K562 (cell line): ENCODE data around the gene SLC35F2. TPM values are rescaled to one million over a fixed set of nuclear protein-coding genes. Genes with fewer than 3 reads are reported as not detected.

Source experiments
- ATAC-seq: fragments of 200-7000 bp; cut with Tn5 transposase; 3 replicates; pipeline ENCODE4 v1.9.1; 2020; ENCODE audit warnings: moderate library complexity
- BruUV-seq: library from RNA; stranded (reverse); fragments of 400-500 nt; replicated peaks from 2 replicates; lab custom pipeline; 2021; lab: Mats Ljungman, UMichigan
- CTCF ChIA-PET: fragments of 300-600 bp; formaldehyde crosslinking; extraction: SDS; loops from one replicate; lab custom pipeline; 2021; ENCODE audit warnings: low intra/inter-chr PET ratio; lab: Yijun Ruan, JAX
- POLR2A ChIA-PET: fragments of 300-600, 350-650 bp; sonication (Branson Sonifier 250); formaldehyde crosslinking; extraction: SDS; loops from one replicate; lab custom pipeline; 2021; ENCODE audit warnings: antibody characterized with exemption, inconsistent platforms; lab: Yijun Ruan, JAX
- DNase-seq, 4 experiments: peaks; one replicate each; pipeline versions ENCODE4 v3.0.0 to v3.0.0-alpha.2; 2011 to 2018; ENCODE audit warnings: low spot score in 3 of 4, mixed read lengths in 3 of 4; ENCODE audit errors: extremely low read depth in 1 of 4
- FAIRE-seq: peaks from 2 replicates; lab custom pipeline; 2011; peaks lifted over from hg19 to GRCh38; lab: Jason Lieb, UNC
- H2AFZ ChIP-seq: 2 replicates; pipeline ENCODE4 v1.6.0; 2011; ENCODE audit warnings: low read depth, low read length, control low read depth, inconsistent platforms
- H3K27ac ChIP-seq: fragments of 200-600 bp; 3 replicates; pipeline ENCODE4 v1.8.0; 2011; ENCODE audit warnings: low read depth, mild to moderate bottlenecking, control low read depth, inconsistent platforms, low read length, moderate library complexity, mixed read lengths; ENCODE audit errors: extremely low read depth
- H3K27me3 ChIP-seq, 2 experiments: fragments of 300-600 bp in 1 of 2; 2 replicates in 1 of 2; 3 replicates in 1 of 2; pipeline versions ENCODE4 v1.6.0 to v1.8.0; 2011; ENCODE audit warnings: inconsistent platforms in 2 of 2, low read length in 2 of 2, mild to moderate bottlenecking in 1 of 2, mixed read lengths in 1 of 2, moderate library complexity in 1 of 2; ENCODE audit not compliant: control insufficient read depth in 2 of 2, insufficient read depth in 2 of 2
- H3K36me3 ChIP-seq: fragments of 300-600 bp; 3 replicates; pipeline ENCODE4 v1.8.0; 2011; ENCODE audit warnings: mild to moderate bottlenecking, low read length, inconsistent platforms; ENCODE audit not compliant: control insufficient read depth, insufficient read depth
- H3K4me1 ChIP-seq, 2 experiments: fragments of 200-600 bp in 1 of 2; replicated peaks in 1 of 2; 2 replicates in 1 of 2; 3 replicates in 1 of 2; pipeline versions ENCODE4 v1.5.1 to v1.8.0; 2011; ENCODE audit warnings: inconsistent platforms in 2 of 2, low read length in 2 of 2, mild to moderate bottlenecking in 1 of 2, mixed read lengths in 1 of 2, moderate library complexity in 1 of 2; ENCODE audit not compliant: control insufficient read depth in 2 of 2, insufficient read depth in 2 of 2
- H3K4me2 ChIP-seq: 2 replicates; pipeline ENCODE4 v1.6.1; 2011; ENCODE audit warnings: low read length, control low read depth, inconsistent platforms, mixed read lengths; ENCODE audit not compliant: insufficient read depth
- H3K4me3 ChIP-seq: fragments of 200-600 bp; sonication (generic), shearing (Covaris generic); 2 replicates; pipeline ENCODE4 v1.5.1; 2016; ENCODE audit warnings: control low read depth, inconsistent platforms
- H3K79me2 ChIP-seq: fragments of 200-600 bp; 3 replicates; pipeline ENCODE4 v1.8.0; 2011; ENCODE audit warnings: low read length, inconsistent platforms; ENCODE audit not compliant: control insufficient read depth, insufficient read depth
- H3K9ac ChIP-seq, 2 experiments: 2 replicates each; pipeline versions ENCODE4 v1.6.0 to v1.6.1; 2011; ENCODE audit warnings: low read depth in 2 of 2, low read length in 2 of 2, control low read depth in 1 of 2, inconsistent platforms in 1 of 2, mild to moderate bottlenecking in 1 of 2, mixed read lengths in 1 of 2; ENCODE audit not compliant: insufficient read depth in 1 of 2
- H3K9me1 ChIP-seq: one replicate; pipeline ENCODE4 v1.6.0; 2011; ENCODE audit warnings: inconsistent platforms, mild to moderate bottlenecking, low read length, moderate library complexity; ENCODE audit not compliant: control insufficient read depth, insufficient read depth
- H3K9me3 ChIP-seq: replicated peaks from 2 replicates; pipeline ENCODE4 v1.5.1; 2011; ENCODE audit warnings: low read depth, low read length, inconsistent platforms; ENCODE audit not compliant: control insufficient read depth, insufficient read depth
- H4K20me1 ChIP-seq: replicated peaks from 2 replicates; pipeline ENCODE4 v1.6.1; 2011; ENCODE audit warnings: low read length, inconsistent platforms, mixed read lengths; ENCODE audit not compliant: control insufficient read depth, insufficient read depth
- CHCHD3 ChIP-seq: fragments of 250-450 bp; sonication (Bioruptor Pico); IDR thresholded peaks from 2 replicates; pipeline ENCODE4 v2.1.2; 2022; ENCODE audit warnings: mild to moderate bottlenecking
- E2F3 ChIP-seq: fragments of 250-450 bp; sonication (Bioruptor Pico); IDR thresholded peaks from 2 replicates; pipeline ENCODE4 v1.4.0; 2020; ENCODE audit warnings: mild to moderate bottlenecking
- FOXO4 ChIP-seq: fragments of 450-650 bp; formaldehyde crosslinking; IDR thresholded peaks from 2 replicates; pipeline ENCODE4 v1.4.0; 2020; ENCODE audit warnings: mild to moderate bottlenecking, moderate library complexity
- GABPA ChIP-seq: fragments of 200-800 bp; sonication (Bioruptor generic); conservative IDR thresholded peaks from 2 replicates; pipeline ENCODE4 v1.6.1; 2016; ENCODE audit warnings: low read depth, missing genetic modification characterization, missing compliant biosample characterization
- HNRNPK ChIP-seq: fragments of 200-400 bp; formaldehyde crosslinking; IDR thresholded peaks from one replicate; pipeline ENCODE4 v1.6.1; 2018; ENCODE audit warnings: mild to moderate bottlenecking, low read depth, low read length; ENCODE audit not compliant: poor library complexity, severe bottlenecking
- IRF9 ChIP-seq: fragments of 450-650 bp; IDR thresholded peaks from 2 replicates; pipeline ENCODE4 v1.6.1; 2016; ENCODE audit warnings: missing biosample characterization, missing genetic modification characterization
- KLF16 ChIP-seq: IDR thresholded peaks from 2 replicates; pipeline ENCODE4 v1.6.1; 2016; ENCODE audit warnings: antibody characterized with exemption
- MBD1 ChIP-seq: fragments of 250-450 bp; sonication (Bioruptor Pico); IDR thresholded peaks from 2 replicates; pipeline ENCODE4 v1.8.0; 2022; ENCODE audit warnings: inconsistent platforms
- RFX1 ChIP-seq: fragments of 450-650 bp; IDR thresholded peaks from 2 replicates; pipeline ENCODE4 v1.6.1; 2016; ENCODE audit warnings: mild to moderate bottlenecking, moderate library complexity
- RUNX1 ChIP-seq: sonication (generic); IDR thresholded peaks from 2 replicates; pipeline ENCODE4 v1.6.1; 2016; ENCODE audit warnings: antibody characterized with exemption, low read depth
- SNRNP70 ChIP-seq: fragments of 200-400 bp; formaldehyde crosslinking; optimal IDR thresholded peaks from 2 replicates; pipeline ENCODE3; 2017; ENCODE audit warnings: low read depth, low read length
- STAG1 ChIP-seq: sonication (generic); formaldehyde crosslinking; IDR thresholded peaks from 2 replicates; pipeline ENCODE4 v1.5.0; 2020; ENCODE audit warnings: missing genetic modification reagents, borderline replicate concordance
- THAP7 ChIP-seq: fragments of 250-450 bp; sonication (Bioruptor Pico); IDR thresholded peaks from 2 replicates; pipeline ENCODE4 v1.5.0; 2021
- TOE1 ChIP-seq, 2 experiments: fragments of 450-650 bp in 1 of 2; sonication (generic) in 1 of 2; formaldehyde crosslinking in 1 of 2; IDR thresholded peaks; 2 replicates each; pipeline versions ENCODE4 v1.7.1 to v1.8.0; 2016 to 2022; ENCODE audit warnings: borderline replicate concordance in 2 of 2, mild to moderate bottlenecking in 2 of 2, antibody characterized with exemption in 1 of 2, inconsistent platforms in 1 of 2, low read depth in 1 of 2, missing genetic modification reagents in 1 of 2, moderate library complexity in 1 of 2
- ZBTB8A ChIP-seq: fragments of 450-650 bp; IDR thresholded peaks from 2 replicates; pipeline ENCODE4 v1.6.1; 2018; ENCODE audit warnings: mild to moderate bottlenecking, moderate library complexity; ENCODE audit not compliant: partially characterized antibody
- ZC3H11A ChIP-seq: IDR thresholded peaks from 2 replicates; pipeline ENCODE4 v1.6.1; 2012; ENCODE audit warnings: low read depth, low read length, improper control_type of control experiment
- ZFP1 ChIP-seq: fragments of 450-650 bp; formaldehyde crosslinking; IDR thresholded peaks from 2 replicates; pipeline ENCODE4 v1.4.0; 2020; ENCODE audit warnings: mild to moderate bottlenecking, mixed read lengths
- ZNF12 ChIP-seq: sonication (generic); formaldehyde crosslinking; IDR thresholded peaks from 2 replicates; pipeline ENCODE4 v1.4.0; 2020; ENCODE audit warnings: mild to moderate bottlenecking, missing genetic modification reagents
- ZNF253 ChIP-seq: fragments of 250-450 bp; sonication (Bioruptor Pico); conservative IDR thresholded peaks from 2 replicates; pipeline ENCODE4 v1.6.1; 2021; ENCODE audit warnings: mild to moderate bottlenecking
- ZNF717 ChIP-seq: fragments of 250-450 bp; sonication (Bioruptor Pico); IDR thresholded peaks from 2 replicates; pipeline ENCODE4 v1.5.0; 2021
- WGBS: fragments of 100-300 bp; shearing (Covaris generic); methylation state at CpG from one replicate; pipeline ENCODE4 v1.1.6; 2016; ENCODE audit warnings: low coverage, mixed read lengths; ENCODE audit not compliant: insufficient coverage; ENCODE audit errors: missing lambda C conversion rate; 5-methylcytosine and 5-hydroxymethylcytosine counted together
- in situ Hi-C: fragments of 300-500 bp; cut with MboI; formaldehyde crosslinking; loops from 4 replicates; pipeline ENCODE4 v1.15.0; 2018; ENCODE audit warnings: inconsistent platforms, mixed read lengths
- intact Hi-C: fragments of 100-400 bp; cut with micrococcal nuclease; formaldehyde crosslinking; loops from 2 replicates; pipeline ENCODE4 v1.14.2; 2022
- polyA plus RNA-seq, 8 experiments: library from polyadenylated mRNA; depleted of rRNA in 4 of 8; stranded (reverse) in 5 of 8; unstranded in 3 of 8; fragments of >200 nt; fragmentation: Nextera tagmentation in 2 of 8; fragmentation: Illumina TruSeq in 1 of 8; extraction: Ambion mirVana in 2 of 8; extraction: Trizol in 1 of 8; gene quantifications; 2 replicates each; pipeline versions ENCODE4 v1.2.1 to v1.2.3, GENCODE V29; 2011 to 2014; ENCODE audit warnings: inconsistent platforms in 1 of 8, missing spikeins in 1 of 8
- total RNA-seq, 7 experiments: library from RNA; depleted of rRNA in 6 of 7; stranded (reverse); fragments of >200 nt in 6 of 7; fragmentation: Illumina TruSeq in 2 of 7; extraction: Trizol in 2 of 7; gene quantifications; 2 replicates each; pipeline versions ENCODE4 v1.2.1 to v1.2.3, GENCODE V29; 2011 to 2021; ENCODE audit warnings: low replicate concordance in 1 of 7

Gene SLC35F2
- total and polyA plus RNA-seq, 9 of the 15 experiments (the other 6 are each of a cell fraction or from before 2014, with no cell fraction given) = 28.6 to 63.9 (median 53.4) TPM

- TF ChIP-seq MBD1 (CRISPR knock-in tag) (no peak), ZNF253 (no peak), RUNX1 (no peak), HNRNPK (no peak), ZFP1 (no peak), GABPA (no peak), TOE1 (IDR thresholded peaks at IDR 0.05; ENCODE audit: borderline replicate concordance) (no peak), TOE1 (CRISPR knock-in tag; IDR thresholded peaks at IDR 0.05; ENCODE audit: borderline replicate concordance, low read depth) (no peak), KLF16 (no peak), CHCHD3 (CRISPR knock-in tag) (no peak)
These were observed 31.5 kb downstream of the SLC35F2 start (continued) for GRCh38 chr11:107827041-107827440.

- BruUV-seq = no TSS peak
- no peaks in the 10 kb centered on the region for H3K9me1 ChIP-seq
- no peaks in the 10 kb centered on the region for H3K4me1 ChIP-seq
- no peak overlapping the region for H3K9ac ChIP-seq
- H3K4me3 ChIP-seq = no peak overlapping the region
- H2AFZ ChIP-seq = no peak overlapping the region
- ChIA-PET CTCF (interaction anchor here (0.6 kb wide), 1 partner anchor 225 kb away, joined by 3 read pairs; no protein-coding TSS in a partner anchor), POLR2A (interaction anchor here (1.0 kb wide), 1 partner anchor 23 kb away, joined by 3 read pairs; no protein-coding TSS in a partner anchor)
- intact Hi-C loops = no loop called here
- DNase-seq (no peak), ATAC-seq (no peak), FAIRE-seq (no peak)
- H3K36me3 ChIP-seq = no peaks in the 10 kb centered on the region
- no peaks in the 10 kb centered on the region for H4K20me1 ChIP-seq
- H3K4me2 ChIP-seq = no peak overlapping the region
- 92% methylated on average over 2 of the region's 2 CpGs for WGBS
- in situ Hi-C loops = no loop called here
- no peak overlapping the region for H3K27ac ChIP-seq
- peaks cover 57% of the 10 kb centered on the region for H3K79me2 ChIP-seq
- no peaks in the 10 kb centered on the region for H3K27me3 ChIP-seq
- no peaks in the 10 kb centered on the region for H3K9me3 ChIP-seq
- TF ChIP-seq STAG1 (no peak), FOXO4 (CRISPR knock-in tag) (no peak), THAP7 (no peak), IRF9 (tag) (no peak), ZNF717 (no peak), E2F3 (CRISPR knock-in tag) (no peak), ZC3H11A (no peak), RFX1 (no peak), ZBTB8A (no peak), SNRNP70 (no peak), ZNF12 (CRISPR knock-in tag) (no peak)
These were observed 32.7 kb downstream of the SLC35F2 start for GRCh38 chr11:107825875-107826274.
